Dedifferentiated amniotic fluid mesenchymal stem cell (primary cell): ENCODE data around the gene GLOD4.
"Not testable (repeated sequence)": the region's sequence is repeated elsewhere in the genome, so short reads cannot be mapped to it uniquely, and the experiment has no call there.

ENCODE experiments used
- DNase-seq: peaks from one replicate; pipeline ENCODE4 v3.0.0-alpha.2; 2016; ENCODE audit errors: extremely low spot score

Gene GLOD4

GRCh38 chr17:781805-782731, at the start of gene GLOD4, which contains the start of gene MRM3:
Gene GLOD4, minus strand, starts transcription at chr17:782280. Its CDS starts 25 bp downstream, at chr17:782255.
Gene MRM3, plus strand, starts transcription at chr17:782353. Its CDS starts 26 bp downstream, at chr17:782379.
- peak; percentile 80 for DNase-seq

- DNase-seq = no peak
These were observed 48.9 kb upstream of the GLOD4 start for GRCh38 chr17:830950-831349.

- no peak for DNase-seq
These were observed 48.3 kb upstream of the GLOD4 start for GRCh38 chr17:830381-830780.

- not testable (repeated sequence) for DNase-seq
These were observed 47.5 kb upstream of the GLOD4 start for GRCh38 chr17:829614-830013.

GRCh38 chr17:828761-829160, 46.7 kb upstream of the GLOD4 start:
- DNase-seq = no peak

GRCh38 chr17:826778-827177, 44.7 kb upstream of the GLOD4 start:
- DNase-seq = no peak

GRCh38 chr17:825216-825615, 43.1 kb upstream of the GLOD4 start:
- no peak for DNase-seq

- DNase-seq = no peak
These were observed 42.3 kb upstream of the GLOD4 start for GRCh38 chr17:824378-824777.

- DNase-seq = no peak
These were observed 41.4 kb upstream of the GLOD4 start for GRCh38 chr17:823501-823902.

- no peak for DNase-seq
These were observed 37.2 kb upstream of the GLOD4 start for GRCh38 chr17:819251-819650.

GRCh38 chr17:814371-814770, 32.3 kb upstream of the GLOD4 start:
- DNase-seq = no peak

- no peak for DNase-seq
These were observed 30.6 kb upstream of the GLOD4 start for GRCh38 chr17:812638-813204.

GRCh38 chr17:811051-811784, 29.1 kb upstream of the GLOD4 start:
- no peak for DNase-seq

- DNase-seq = no peak
These were observed 25.6 kb upstream of the GLOD4 start for GRCh38 chr17:807523-808294.

- no peak for DNase-seq
These were observed 24.9 kb upstream of the GLOD4 start for GRCh38 chr17:806781-807522.

GRCh38 chr17:806346-806745, 24.3 kb upstream of the GLOD4 start:
- DNase-seq = no peak

- DNase-seq = not testable (repeated sequence)
These were observed 23.8 kb upstream of the GLOD4 start for GRCh38 chr17:805886-806285.

GRCh38 chr17:804541-805435, 22.7 kb upstream of the GLOD4 start:
- no peak for DNase-seq

- DNase-seq = no peak
These were observed 21.1 kb upstream of the GLOD4 start for GRCh38 chr17:802901-803881.
